Uterus (tissue), 4 donors: Measurements from ENCODE around the gene CAPZA1. TPM values are rescaled to one million over a fixed set of nuclear protein-coding genes. Genes with fewer than 3 reads are reported as not detected.
A peak's percentile ranks its signal among the peaks of the same experiment; 100 is the strongest.

Source experiments
- DNase-seq, 2 donors: peaks; one replicate each; pipeline ENCODE4 v3.0.0-alpha.2; 2019 to 2020
- H3K27ac ChIP-seq, 2 donors: fragments of 200-600 bp; sonication (generic); 1 replicate in 1 of 2; 2 replicates in 1 of 2; pipeline ENCODE4 v1.5.1; 2016 to 2018
- H3K27me3 ChIP-seq, 2 donors: fragments of 200-600 bp; sonication (generic); one replicate each; pipeline ENCODE4 v1.5.1; 2018 to 2019; ENCODE audit warnings: control low read depth in 1 of 2
- H3K36me3 ChIP-seq, 2 donors: fragments of 200-600 bp; sonication (generic); one replicate each; pipeline ENCODE4 v1.5.1; 2019; ENCODE audit warnings: control low read depth in 1 of 2
- H3K4me1 ChIP-seq, 2 donors: fragments of 200-600 bp; sonication (generic); one replicate each; pipeline ENCODE4 v1.5.1; 2018 to 2019; ENCODE audit warnings: control low read depth in 1 of 2
- H3K4me3 ChIP-seq, 2 donors: fragments of 200-600 bp; sonication (generic); 1 replicate in 1 of 2; 2 replicates in 1 of 2; pipeline ENCODE4 v1.5.1; 2018 to 2019; ENCODE audit warnings: mild to moderate bottlenecking in 1 of 2
- H3K9me3 ChIP-seq, 2 donors: fragments of 200-600 bp; sonication (generic); one replicate each; pipeline ENCODE4 v1.5.1; 2019; ENCODE audit warnings: control low read depth in 1 of 2
- POLR2A ChIP-seq, 2 donors: fragments of 450-650 bp; IDR thresholded peaks; one replicate each; pipeline ENCODE4 v1.6.1; 2016; ENCODE audit warnings: antibody characterized with exemption in 2 of 2, mild to moderate bottlenecking in 1 of 2, moderate library complexity in 1 of 2
- intact Hi-C: fragments of 100-400 bp; cut with DNase I; formaldehyde crosslinking; loops from one replicate; pipeline ENCODE4 v1.15.1; 2023; ENCODE audit warnings: low total_unique reads
- total RNA-seq, 4 donors: library from RNA; depleted of rRNA in 3 of 4; stranded (reverse); fragments of >200 nt in 3 of 4; gene quantifications; one replicate each; pipeline versions ENCODE4 v1.1.0 to v1.2.4, GENCODE V29; 2014 to 2023
- TF ChIP-seq, protein P1 (sequence below), 4 experiments: fragments of 200-600 bp in 2 of 4; fragments of 450-650 bp in 2 of 4; sonication (generic) in 2 of 4; IDR thresholded peaks; one replicate each; pipeline ENCODE4 v1.5.1; 2016 to 2019; ENCODE audit warnings: antibody characterized with exemption in 4 of 4, mild to moderate bottlenecking in 2 of 4, moderate library complexity in 1 of 4
- donor health status: DM: yes; HTN: yes; CAD: no.

The CAPZA1 gene
- total RNA-seq, 4 donors from 2014 or later = 60.6 to 503 (median 151) TPM

DNA sequence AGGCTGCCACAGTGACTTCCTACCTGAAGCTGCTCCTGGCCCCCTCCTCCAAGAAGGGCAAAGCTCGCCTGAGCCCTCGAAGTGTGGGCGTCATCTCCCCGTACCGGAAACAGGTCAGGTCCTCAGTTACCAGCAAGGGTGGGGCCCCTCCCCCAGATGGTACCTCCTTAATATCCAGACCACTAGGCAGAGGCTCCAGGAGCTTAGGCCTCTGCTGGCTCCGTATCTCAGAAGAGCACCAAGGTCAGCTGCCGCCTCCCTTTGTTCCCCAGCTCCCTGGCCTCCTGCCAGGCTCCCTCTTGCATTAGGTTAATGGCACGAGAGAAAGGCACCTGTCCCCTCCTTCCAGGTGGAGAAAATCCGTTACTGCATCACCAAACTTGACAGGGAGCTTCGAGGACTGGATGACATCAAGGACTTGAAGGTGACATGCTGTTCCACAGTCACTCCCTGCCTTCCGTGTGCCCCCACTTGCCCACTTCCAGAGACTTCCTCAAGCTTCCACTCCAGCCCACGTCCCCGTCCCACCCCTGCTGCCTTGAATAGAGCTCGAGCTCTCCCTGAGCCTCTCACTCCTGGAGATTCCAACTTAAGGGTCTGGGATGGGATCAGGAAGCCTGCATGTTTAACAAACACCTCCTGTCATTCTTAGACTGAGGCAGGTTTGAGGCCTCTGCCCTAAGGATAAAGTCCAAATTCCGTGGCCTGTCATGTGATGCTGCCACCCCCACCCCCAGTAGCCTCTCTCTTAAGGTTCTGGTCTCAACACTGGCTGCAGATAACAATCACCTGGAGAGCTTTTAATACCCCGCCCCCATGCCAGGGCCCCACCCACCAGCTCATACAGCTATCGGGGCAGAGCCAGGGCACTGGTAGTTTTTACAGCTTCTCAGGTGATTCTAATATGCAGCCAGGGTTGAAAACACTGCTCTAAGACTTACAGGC, 79.0 kb downstream of the CAPZA1 start:
- Histone ChIP-seq H3K4me1 (peaks cover 27 to 36% of the 10 kb centered on the region in 2 donors), H3K9me3 (no peaks in the 10 kb centered on the region), H3K4me3 (no peak overlapping the region), H3K36me3 (no peaks in the 10 kb centered on the region), H3K27ac (peak overlapping the region; percentile 97), H3K27me3 (no peaks in the 10 kb centered on the region)
- intact Hi-C loops = no loop called here
- no peak for TF ChIP-seq POLR2A (IDR thresholded peaks at IDR 0.05)
- TF ChIP-seq, protein P1, sequence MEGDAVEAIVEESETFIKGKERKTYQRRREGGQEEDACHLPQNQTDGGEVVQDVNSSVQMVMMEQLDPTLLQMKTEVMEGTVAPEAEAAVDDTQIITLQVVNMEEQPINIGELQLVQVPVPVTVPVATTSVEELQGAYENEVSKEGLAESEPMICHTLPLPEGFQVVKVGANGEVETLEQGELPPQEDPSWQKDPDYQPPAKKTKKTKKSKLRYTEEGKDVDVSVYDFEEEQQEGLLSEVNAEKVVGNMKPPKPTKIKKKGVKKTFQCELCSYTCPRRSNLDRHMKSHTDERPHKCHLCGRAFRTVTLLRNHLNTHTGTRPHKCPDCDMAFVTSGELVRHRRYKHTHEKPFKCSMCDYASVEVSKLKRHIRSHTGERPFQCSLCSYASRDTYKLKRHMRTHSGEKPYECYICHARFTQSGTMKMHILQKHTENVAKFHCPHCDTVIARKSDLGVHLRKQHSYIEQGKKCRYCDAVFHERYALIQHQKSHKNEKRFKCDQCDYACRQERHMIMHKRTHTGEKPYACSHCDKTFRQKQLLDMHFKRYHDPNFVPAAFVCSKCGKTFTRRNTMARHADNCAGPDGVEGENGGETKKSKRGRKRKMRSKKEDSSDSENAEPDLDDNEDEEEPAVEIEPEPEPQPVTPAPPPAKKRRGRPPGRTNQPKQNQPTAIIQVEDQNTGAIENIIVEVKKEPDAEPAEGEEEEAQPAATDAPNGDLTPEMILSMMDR (IDR thresholded peaks at IDR 0.05) = no peak
- peak; percentile 40 to 56 for DNase-seq

DNA sequence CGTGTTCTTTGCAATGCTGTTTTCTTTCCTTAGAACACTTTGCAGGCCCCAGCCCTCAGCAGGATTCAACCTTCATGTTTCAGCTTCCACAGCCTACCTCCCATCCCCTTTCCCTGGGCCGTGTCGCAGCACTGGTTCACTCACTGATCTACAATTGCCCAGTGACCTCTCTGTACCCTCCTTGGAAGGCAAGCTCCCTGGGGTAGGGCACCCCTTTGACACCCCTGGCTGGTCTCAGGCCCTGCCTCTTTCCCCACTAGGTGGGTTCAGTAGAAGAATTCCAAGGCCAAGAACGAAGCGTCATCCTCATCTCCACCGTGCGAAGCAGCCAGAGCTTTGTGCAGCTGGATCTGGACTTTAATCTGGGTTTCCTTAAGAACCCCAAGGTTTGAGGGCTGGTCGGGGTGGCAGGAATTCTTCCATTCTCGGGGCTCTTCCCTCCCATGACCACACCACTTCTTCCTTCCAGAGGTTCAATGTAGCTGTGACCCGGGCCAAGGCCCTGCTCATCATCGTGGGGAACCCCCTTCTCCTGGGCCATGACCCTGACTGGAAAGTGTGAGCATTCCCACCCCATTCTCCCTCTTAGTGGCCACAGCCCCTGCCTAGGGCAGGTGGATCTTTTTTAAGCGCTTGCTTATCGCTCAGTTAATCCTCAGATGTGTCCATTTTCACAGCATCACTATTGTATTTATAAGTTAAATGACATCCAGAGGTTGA, 80.0 kb downstream of the CAPZA1 start:
- intact Hi-C loops = loop anchor here (10.0 kb wide), 1 partner anchor 85 kb away; the partner anchor contains the start of genes CAPZA1 and ST7L
- Histone ChIP-seq H3K4me3 (no peak overlapping the region), H3K27ac (peak overlapping the region; percentile 97), H3K36me3 (no peaks in the 10 kb centered on the region), H3K4me1 (peaks cover 32 to 39% of the 10 kb centered on the region in 2 donors), H3K27me3 (no peaks in the 10 kb centered on the region), H3K9me3 (no peaks in the 10 kb centered on the region)
- no peak for TF ChIP-seq POLR2A (IDR thresholded peaks at IDR 0.05)
- TF ChIP-seq, protein P1 (IDR thresholded peaks at IDR 0.05) = no peak
- no peak for DNase-seq

DNA sequence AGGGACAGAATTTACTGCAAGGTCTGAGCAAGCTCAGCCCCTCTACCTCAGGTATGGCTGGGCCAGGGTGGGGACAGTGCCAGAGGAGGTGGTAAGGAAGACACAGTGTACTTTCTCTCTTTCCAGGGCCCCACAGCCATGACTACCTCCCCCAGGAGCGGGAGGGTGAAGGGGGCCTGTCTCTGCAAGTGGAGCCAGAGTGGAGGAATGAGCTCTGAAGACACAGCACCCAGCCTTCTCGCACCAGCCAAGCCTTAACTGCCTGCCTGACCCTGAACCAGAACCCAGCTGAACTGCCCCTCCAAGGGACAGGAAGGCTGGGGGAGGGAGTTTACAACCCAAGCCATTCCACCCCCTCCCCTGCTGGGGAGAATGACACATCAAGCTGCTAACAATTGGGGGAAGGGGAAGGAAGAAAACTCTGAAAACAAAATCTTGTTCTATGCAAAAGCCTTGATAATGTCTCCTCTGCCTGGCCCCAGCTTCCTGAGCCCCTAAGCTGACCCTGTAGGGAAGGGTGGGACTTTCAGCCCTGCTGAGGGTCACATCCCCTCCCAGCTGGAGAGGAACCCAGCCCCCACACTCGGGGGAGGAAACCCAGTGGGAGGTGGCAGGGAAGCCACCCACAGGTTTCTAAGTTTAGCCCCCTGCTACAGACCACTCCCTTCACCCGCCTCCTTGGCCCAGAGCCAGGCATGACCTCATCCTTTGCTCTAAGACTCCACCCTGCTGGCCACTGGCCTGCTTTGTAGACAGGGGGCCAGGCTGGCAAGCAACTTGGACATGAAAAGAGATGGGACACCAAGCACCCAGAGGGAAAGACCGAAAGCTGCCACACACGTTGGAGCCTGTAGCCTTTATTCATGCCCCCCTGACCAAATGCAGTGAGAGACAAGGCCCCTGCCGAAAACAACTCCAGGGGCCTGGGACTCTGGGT, 80.9 kb downstream of the CAPZA1 start:
- peak; percentile 2 to 67 for TF ChIP-seq POLR2A (IDR thresholded peaks at IDR 0.05)
- TF ChIP-seq, protein P1 (IDR thresholded peaks at IDR 0.05) = peak in 2 of 4 experiments; percentile 22 to 26
- no peaks in the 10 kb centered on the region for H3K9me3 ChIP-seq
- H3K27me3 ChIP-seq = no peaks in the 10 kb centered on the region
- no peak overlapping the region for H3K4me3 ChIP-seq
- H3K36me3 ChIP-seq = no peaks in the 10 kb centered on the region
- DNase-seq = peak; percentile 98 to 100
- peak overlapping the region; percentile 97 for H3K27ac ChIP-seq
- peaks cover 33 to 41% of the 10 kb centered on the region in 2 donors for H3K4me1 ChIP-seq
- intact Hi-C loops = loop anchor here (10.0 kb wide), 1 partner anchor 86 kb away; the partner anchor contains the start of genes CAPZA1 and ST7L

DNA sequence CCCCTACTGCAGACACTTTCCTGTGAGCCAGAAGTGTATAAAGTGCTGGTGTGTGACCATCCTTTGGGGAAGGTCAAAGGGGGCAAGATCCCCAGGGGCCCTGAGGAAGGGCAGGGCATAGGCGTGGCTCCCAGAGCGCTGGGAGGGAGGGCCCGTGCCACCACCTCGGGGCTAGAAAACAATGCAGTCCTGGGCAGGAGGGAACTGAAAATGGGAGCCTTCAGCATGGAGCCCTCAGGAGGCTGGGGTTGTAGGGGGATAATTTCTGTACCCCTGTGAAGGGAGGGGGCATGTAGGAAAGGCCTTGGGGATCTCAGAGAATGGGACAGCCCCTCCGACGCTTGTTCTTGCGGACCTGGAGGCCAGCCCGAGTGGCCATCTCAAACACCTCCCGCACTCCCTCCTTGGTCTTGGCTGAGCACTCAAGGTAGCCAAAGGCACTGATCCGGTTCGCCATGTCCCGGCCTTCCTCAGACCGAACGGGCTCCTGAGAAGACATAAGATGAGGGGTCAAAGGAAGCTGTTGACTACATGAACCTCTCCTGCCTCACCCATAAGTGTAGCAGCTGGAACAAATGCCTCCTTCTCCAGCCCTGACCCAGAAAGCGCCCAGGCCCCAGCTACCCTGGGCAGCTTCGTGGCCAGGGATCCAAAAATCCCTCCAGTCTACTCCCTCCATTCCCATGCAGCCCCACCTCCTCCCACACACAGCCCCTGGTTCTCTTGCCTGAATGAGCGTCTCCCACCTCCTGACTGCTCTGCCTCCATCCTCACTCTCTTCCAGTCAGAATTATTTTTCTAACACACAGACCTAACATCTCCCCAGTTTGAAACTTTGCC, 81.8 kb downstream of the CAPZA1 start:
- no peak overlapping the region for H3K4me3 ChIP-seq
- no peaks in the 10 kb centered on the region for H3K36me3 ChIP-seq
- peaks cover 33 to 41% of the 10 kb centered on the region in 2 donors for H3K4me1 ChIP-seq
- intact Hi-C loops = loop anchor here (10.0 kb wide), 1 partner anchor 87 kb away; the partner anchor contains the start of genes CAPZA1 and ST7L
- H3K27ac ChIP-seq = peak overlapping the region; percentile 97
- peak; percentile 23 to 47 for DNase-seq
- TF ChIP-seq, protein P1 (IDR thresholded peaks at IDR 0.05) = no peak
- no peak for TF ChIP-seq POLR2A (IDR thresholded peaks at IDR 0.05)
- no peaks in the 10 kb centered on the region for H3K27me3 ChIP-seq
- no peaks in the 10 kb centered on the region for H3K9me3 ChIP-seq
